ENCODE measurements around the gene KDM4D.
A peak's percentile ranks its signal among the peaks of the same experiment; 100 is the strongest.

The KDM4D gene

DNA sequence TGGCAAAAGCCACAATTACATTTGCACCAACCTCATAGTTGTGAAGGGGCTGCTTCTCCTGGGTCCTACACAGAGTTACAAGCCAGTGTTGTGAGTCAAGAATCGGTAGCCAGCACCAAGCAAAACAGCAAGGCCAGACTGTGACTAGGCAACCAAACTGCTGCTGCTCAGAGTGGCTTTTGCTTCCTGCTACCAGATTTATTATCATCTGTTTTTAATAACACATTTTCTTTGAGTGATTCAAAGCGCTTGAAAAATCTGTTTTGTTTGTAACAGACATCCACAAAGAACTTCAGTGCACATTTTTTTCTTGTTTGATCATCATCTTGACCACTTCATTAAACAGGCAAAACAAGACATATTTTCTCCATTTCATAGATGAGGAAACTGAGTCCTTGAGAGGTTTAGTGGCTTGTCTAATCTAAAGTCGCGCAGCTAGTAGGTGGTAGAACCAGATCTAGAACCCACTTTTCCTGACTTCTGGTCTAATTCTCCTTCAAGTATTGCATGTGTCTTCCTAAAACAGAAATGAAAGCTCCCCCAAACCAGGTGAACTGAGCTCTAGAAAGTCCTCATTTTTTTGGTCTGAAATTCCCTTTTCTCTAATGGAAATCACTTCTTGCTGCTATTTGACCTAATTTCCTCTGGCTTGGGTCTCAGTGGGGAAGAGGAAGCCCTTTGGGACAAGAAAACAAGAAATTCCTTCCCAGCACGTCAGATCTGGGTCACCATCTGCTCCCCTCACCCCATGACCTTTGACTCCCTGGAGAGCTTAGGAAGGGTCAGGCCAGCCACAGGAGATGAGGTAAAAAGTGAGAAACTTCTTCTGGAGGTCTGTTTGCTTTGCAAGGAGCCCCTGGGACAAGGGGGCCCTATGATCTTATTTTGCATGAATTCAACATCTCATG is 40.0 kb upstream of the KDM4D start:
- Histone ChIP-seq H3K27me3 (ENCODE audit: insufficient read depth, low read length) (no peaks in the 10 kb centered on the region), H2AFZ (ENCODE audit: low read length, unreplicated experiment) (no peak overlapping the region), H3K79me2 (ENCODE audit: control insufficient read depth, insufficient read depth, low read length, unreplicated experiment) (no peaks in the 10 kb centered on the region), H3K4me1 (ENCODE audit: control insufficient read depth, insufficient read depth, low read length, unreplicated experiment) (peaks cover 44% of the 10 kb centered on the region), H3K27ac (ENCODE audit: low read depth, low read length) (peak overlapping the region; percentile 85), H3K4me3 (ENCODE audit: low read depth, low read length) (peak overlapping the region; percentile 10; the same call in 1 of the 2 replicates), H3K36me3 (ENCODE audit: insufficient read depth, low read length) (no peaks in the 10 kb centered on the region)

DNA sequence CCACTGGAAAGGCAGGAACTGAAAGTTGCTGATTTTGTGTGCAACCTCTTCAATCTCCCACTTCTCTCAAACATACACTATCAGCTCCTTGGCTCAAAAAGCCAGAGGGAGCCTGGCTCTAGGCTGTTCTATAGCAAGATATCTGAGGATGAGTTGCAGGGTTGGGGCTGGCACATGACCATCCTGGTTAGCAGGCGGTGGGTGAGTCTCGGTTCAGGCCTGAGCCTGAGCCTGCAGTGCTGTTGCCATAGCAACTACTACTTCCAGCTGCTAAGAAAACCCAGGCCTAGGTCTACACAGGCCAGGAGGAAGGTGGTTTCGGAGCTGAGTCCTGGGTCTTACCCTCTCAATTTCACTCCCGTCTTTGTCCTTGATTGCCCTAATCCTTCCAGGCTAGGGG is 39.1 kb upstream of the KDM4D start:
- Histone ChIP-seq H3K79me2 (ENCODE audit: control insufficient read depth, insufficient read depth, low read length, unreplicated experiment) (no peaks in the 10 kb centered on the region), H3K36me3 (ENCODE audit: insufficient read depth, low read length) (no peaks in the 10 kb centered on the region), H3K27me3 (ENCODE audit: insufficient read depth, low read length) (no peaks in the 10 kb centered on the region), H2AFZ (ENCODE audit: low read length, unreplicated experiment) (no peak overlapping the region), H3K27ac (ENCODE audit: low read depth, low read length) (peak overlapping the region; percentile 85), H3K4me3 (ENCODE audit: low read depth, low read length) (no peak overlapping the region), H3K4me1 (ENCODE audit: control insufficient read depth, insufficient read depth, low read length, unreplicated experiment) (peaks cover 46% of the 10 kb centered on the region)

DNA sequence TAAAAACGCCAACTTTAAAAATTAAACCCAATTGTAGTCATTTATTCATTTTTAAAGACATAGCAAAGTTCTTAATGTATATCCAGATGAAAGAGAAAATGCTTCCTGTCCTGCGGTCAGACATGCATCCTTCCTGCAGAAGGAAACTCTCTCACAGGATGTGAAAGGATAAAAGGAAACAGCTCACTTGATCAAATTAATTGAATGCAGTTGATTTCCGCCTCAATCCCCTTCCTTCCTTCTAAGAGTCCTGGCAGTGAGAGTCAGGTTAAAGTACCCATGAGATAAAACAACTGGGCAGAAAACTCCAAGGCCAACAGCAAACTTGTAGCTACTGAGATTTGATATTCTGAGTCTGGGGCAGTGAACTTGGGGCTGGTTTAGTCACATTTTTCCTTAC is 38.7 kb upstream of the KDM4D start:
- no peak overlapping the region for H3K4me3 ChIP-seq (ENCODE audit: low read depth, low read length)
- no peaks in the 10 kb centered on the region for H3K27me3 ChIP-seq (ENCODE audit: insufficient read depth, low read length)
- H2AFZ ChIP-seq (ENCODE audit: low read length, unreplicated experiment), result no peak overlapping the region
- H3K4me1 ChIP-seq (ENCODE audit: control insufficient read depth, insufficient read depth, low read length, unreplicated experiment), result peaks cover 46% of the 10 kb centered on the region
- H3K36me3 ChIP-seq (ENCODE audit: insufficient read depth, low read length), result no peaks in the 10 kb centered on the region
- H3K27ac ChIP-seq (ENCODE audit: low read depth, low read length), result peak overlapping the region; percentile 85
- no peaks in the 10 kb centered on the region for H3K79me2 ChIP-seq (ENCODE audit: control insufficient read depth, insufficient read depth, low read length, unreplicated experiment)

DNA sequence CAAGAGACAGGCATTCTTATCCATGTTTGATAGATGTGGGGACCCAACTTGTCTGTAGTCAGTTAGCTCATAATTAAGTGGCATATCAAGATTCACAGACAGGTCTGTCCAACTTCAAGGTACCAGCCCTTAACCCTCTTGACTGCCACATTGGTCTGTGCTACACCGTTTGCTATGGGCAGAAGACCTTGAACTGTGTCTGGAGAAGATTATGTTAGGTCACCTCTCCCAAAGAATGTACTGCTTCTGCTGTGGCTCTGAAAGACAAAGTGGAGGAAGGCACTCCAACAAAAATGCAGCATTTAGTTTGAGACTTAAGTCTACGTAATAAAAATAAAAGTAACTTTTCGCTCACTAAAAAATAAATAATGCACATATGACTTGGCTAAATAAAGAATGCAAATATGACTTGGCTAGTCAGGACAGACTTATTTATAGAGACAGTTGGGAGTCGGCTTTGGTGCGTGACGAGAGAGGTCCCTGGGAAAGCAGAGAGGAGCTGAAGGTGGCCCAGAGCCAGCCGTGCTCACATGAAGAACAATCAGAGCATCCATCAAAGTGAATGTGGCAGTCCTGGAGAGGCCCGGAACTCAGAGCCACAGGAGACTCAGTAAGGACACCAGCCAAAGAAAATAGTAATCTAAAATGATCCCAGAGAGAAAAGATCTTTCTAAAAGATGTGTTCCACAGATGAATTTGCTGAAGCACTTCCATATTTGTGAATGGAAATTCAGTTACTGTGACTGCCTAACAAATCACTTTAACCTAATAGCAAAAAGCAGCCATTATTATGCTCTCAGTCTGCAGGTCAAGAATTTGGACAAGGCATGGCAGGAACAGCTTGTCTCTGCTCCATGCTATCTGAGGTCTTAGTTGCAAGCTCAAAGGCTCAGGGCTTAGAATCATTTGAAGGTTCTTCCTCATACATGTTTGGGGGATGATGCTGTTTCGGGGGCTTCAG is 35.1 kb upstream of the KDM4D start:
- no peak overlapping the region for H2AFZ ChIP-seq (ENCODE audit: low read length, unreplicated experiment)

DNA sequence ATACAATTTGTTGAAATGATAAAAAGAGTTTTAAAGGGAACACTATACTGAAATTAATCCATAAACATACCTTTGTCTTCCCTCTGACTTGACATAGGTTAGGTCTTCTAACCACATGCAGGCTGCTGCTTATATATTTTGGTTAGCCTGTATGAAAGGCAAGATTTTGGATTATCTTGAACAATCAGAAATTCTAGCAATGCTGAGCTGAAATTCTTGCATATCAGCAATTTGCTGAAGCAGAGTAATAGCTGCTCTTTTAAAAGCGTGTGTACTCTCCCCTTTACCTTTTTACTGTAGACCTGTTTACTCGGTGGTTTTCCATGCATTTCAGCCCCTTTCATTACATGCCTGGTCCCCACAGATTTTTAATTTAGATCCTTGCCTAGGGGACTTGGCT is 34.2 kb upstream of the KDM4D start:
- H3K27me3 ChIP-seq (ENCODE audit: insufficient read depth, low read length), result no peaks in the 10 kb centered on the region
- H3K4me3 ChIP-seq (ENCODE audit: low read depth, low read length), result no peak overlapping the region
- no peak overlapping the region for H2AFZ ChIP-seq (ENCODE audit: low read length, unreplicated experiment)
- H3K4me1 ChIP-seq (ENCODE audit: control insufficient read depth, insufficient read depth, low read length, unreplicated experiment), result peaks cover 32% of the 10 kb centered on the region
- H3K79me2 ChIP-seq (ENCODE audit: control insufficient read depth, insufficient read depth, low read length, unreplicated experiment), result no peaks in the 10 kb centered on the region
- no peaks in the 10 kb centered on the region for H3K36me3 ChIP-seq (ENCODE audit: insufficient read depth, low read length)
- H3K27ac ChIP-seq (ENCODE audit: low read depth, low read length), result peak overlapping the region; percentile 79; the same call in 1 of the 2 replicates

More for the DNA sequence above, 35.1 kb upstream of the KDM4D start:
- H3K4me3 ChIP-seq (ENCODE audit: low read depth, low read length), result peak overlapping the region; percentile 22; the same call in 1 of the 2 replicates
- H3K36me3 ChIP-seq (ENCODE audit: insufficient read depth, low read length), result no peaks in the 10 kb centered on the region
- peak overlapping the region; percentile 79 for H3K27ac ChIP-seq (ENCODE audit: low read depth, low read length)
- no peaks in the 10 kb centered on the region for H3K79me2 ChIP-seq (ENCODE audit: control insufficient read depth, insufficient read depth, low read length, unreplicated experiment)
- H3K27me3 ChIP-seq (ENCODE audit: insufficient read depth, low read length), result no peaks in the 10 kb centered on the region
- H3K4me1 ChIP-seq (ENCODE audit: control insufficient read depth, insufficient read depth, low read length, unreplicated experiment), result peaks cover 42% of the 10 kb centered on the region

DNA sequence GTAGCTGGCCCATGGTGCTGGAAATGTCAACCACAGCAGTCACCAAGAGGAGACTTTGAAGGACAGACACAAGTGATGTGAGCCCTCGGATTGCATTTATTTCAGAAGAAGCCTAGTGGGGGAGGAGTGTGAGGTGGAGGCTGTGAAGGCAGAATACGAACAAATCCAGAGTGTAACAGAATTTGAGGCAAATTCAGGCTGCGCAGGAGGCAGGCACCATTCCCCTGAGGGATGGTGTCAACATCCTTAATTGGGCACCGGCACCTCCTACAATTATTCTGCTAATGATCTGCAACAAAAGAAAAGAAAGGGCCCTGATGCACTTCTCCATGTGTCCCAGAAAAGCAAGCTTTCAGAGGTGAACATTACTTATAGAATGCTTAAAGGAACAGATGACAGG is 32.4 kb upstream of the KDM4D start:
- no peaks in the 10 kb centered on the region for H3K27me3 ChIP-seq (ENCODE audit: insufficient read depth, low read length)
- peaks cover 18% of the 10 kb centered on the region for H3K4me1 ChIP-seq (ENCODE audit: control insufficient read depth, insufficient read depth, low read length, unreplicated experiment)

DNA sequence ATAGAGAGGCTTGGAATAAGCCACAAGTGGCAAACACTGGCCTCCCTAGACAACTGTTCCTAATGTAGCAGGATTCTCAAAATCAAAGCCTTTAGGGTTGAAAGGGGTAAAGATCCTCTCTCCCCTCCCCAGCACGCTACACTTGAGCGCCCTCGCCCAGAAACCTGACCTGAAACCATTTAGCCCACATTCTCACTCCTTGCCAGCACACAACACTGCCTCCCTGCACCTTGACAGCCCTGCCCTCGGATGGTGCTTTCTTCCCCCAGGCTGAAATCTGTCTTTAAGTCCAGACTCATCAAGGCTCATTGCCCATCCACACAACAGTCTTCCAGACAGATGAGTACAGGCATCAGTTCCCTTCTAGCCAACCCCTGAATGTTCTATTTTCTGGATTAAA is 26.7 kb upstream of the KDM4D start:
- Histone ChIP-seq H3K36me3 (ENCODE audit: insufficient read depth, low read length) (no peaks in the 10 kb centered on the region), H2AFZ (ENCODE audit: low read length, unreplicated experiment) (no peak overlapping the region), H3K27ac (ENCODE audit: low read depth, low read length) (no peak overlapping the region), H3K27me3 (ENCODE audit: insufficient read depth, low read length) (no peaks in the 10 kb centered on the region), H3K4me3 (ENCODE audit: low read depth, low read length) (no peak overlapping the region), H3K79me2 (ENCODE audit: control insufficient read depth, insufficient read depth, low read length, unreplicated experiment) (no peaks in the 10 kb centered on the region), H3K4me1 (ENCODE audit: control insufficient read depth, insufficient read depth, low read length, unreplicated experiment) (no peaks in the 10 kb centered on the region)

More for the DNA sequence above, 32.4 kb upstream of the KDM4D start:
- Histone ChIP-seq H3K4me3 (ENCODE audit: low read depth, low read length) (no peak overlapping the region), H3K27ac (ENCODE audit: low read depth, low read length) (no peak overlapping the region), H3K79me2 (ENCODE audit: control insufficient read depth, insufficient read depth, low read length, unreplicated experiment) (no peaks in the 10 kb centered on the region), H3K36me3 (ENCODE audit: insufficient read depth, low read length) (no peaks in the 10 kb centered on the region), H2AFZ (ENCODE audit: low read length, unreplicated experiment) (no peak overlapping the region)

DNA sequence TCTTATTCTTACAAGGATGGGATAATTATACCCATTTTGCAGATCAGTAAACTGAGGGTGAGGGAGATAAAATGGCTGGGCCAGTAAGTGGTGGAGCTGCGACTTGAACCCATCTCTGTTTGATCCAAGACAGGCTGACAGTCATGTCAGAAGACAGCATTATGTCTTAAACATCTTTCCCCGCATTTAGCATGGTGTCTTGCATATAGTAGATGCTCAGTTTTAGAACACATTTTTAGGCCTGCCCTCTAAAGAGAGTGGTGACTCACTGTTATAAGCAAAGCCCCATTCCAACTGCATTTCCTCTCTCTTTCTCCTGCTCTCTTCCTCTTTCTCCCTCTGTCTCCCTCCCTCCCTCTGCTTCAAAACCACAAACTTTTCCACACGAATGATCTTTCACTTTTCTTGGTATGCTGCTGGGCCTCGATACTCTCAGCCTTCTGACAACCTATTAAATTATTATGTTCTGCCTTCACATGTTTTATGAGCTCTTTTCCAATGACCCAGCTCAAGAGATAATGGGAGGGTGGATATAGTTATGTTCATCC is 25.4 kb upstream of the KDM4D start:
- Histone ChIP-seq H3K27ac (ENCODE audit: low read depth, low read length) (no peak overlapping the region), H3K27me3 (ENCODE audit: insufficient read depth, low read length) (no peaks in the 10 kb centered on the region), H2AFZ (ENCODE audit: low read length, unreplicated experiment) (peak overlapping the region; percentile 15)

DNA sequence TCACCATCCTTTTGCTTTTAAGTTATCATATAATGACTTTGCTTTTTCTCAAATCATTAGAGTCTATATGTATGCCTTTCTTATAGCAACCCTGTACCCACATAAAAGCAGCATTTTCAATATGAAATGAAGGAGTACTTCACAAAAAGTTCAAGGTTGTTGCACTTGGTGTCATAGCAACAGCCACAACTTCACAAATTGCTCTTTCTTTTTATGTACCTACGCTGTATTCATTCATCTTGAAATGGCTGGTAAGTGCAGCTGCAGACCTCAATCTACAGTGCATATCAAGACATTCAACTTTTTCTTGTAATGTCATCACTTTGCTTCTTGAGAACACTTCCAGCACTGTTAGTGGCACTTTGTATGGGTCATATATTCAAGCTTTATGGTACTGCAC is 18.8 kb upstream of the KDM4D start:
- Histone ChIP-seq H2AFZ (ENCODE audit: low read length, unreplicated experiment) (no peak overlapping the region), H3K36me3 (ENCODE audit: insufficient read depth, low read length) (no peaks in the 10 kb centered on the region), H3K27ac (ENCODE audit: low read depth, low read length) (no peak overlapping the region), H3K27me3 (ENCODE audit: insufficient read depth, low read length) (no peaks in the 10 kb centered on the region), H3K79me2 (ENCODE audit: control insufficient read depth, insufficient read depth, low read length, unreplicated experiment) (no peaks in the 10 kb centered on the region), H3K4me3 (ENCODE audit: low read depth, low read length) (no peak overlapping the region), H3K4me1 (ENCODE audit: control insufficient read depth, insufficient read depth, low read length, unreplicated experiment) (peaks cover 11% of the 10 kb centered on the region)

More for the DNA sequence above, 25.4 kb upstream of the KDM4D start:
- no peaks in the 10 kb centered on the region for H3K4me1 ChIP-seq (ENCODE audit: control insufficient read depth, insufficient read depth, low read length, unreplicated experiment)
- H3K36me3 ChIP-seq (ENCODE audit: insufficient read depth, low read length), result no peaks in the 10 kb centered on the region
- no peak overlapping the region for H3K4me3 ChIP-seq (ENCODE audit: low read depth, low read length)
- no peaks in the 10 kb centered on the region for H3K79me2 ChIP-seq (ENCODE audit: control insufficient read depth, insufficient read depth, low read length, unreplicated experiment)

DNA sequence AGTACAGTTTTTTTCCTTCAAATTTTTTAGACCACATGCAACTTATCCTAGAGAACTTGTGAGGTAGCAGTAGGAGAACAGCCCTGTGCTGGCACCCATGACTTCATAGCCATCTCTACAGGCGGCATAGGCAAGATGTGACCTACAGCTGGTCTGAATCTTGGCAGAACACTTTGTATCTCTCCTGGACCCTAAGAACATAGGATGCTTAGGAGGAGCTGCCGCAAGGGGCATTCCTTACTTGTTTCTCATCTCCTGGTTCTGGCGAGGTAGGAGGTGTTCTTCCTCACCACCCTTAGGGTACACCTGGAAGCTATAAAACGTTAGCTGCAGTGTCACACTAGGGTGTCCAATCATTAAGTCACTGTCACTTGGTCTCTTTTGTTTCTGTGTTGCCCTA is 16.5 kb upstream of the KDM4D start:
- no peak overlapping the region for H3K4me3 ChIP-seq (ENCODE audit: low read depth, low read length)
- no peak overlapping the region for H3K27ac ChIP-seq (ENCODE audit: low read depth, low read length)
- H3K36me3 ChIP-seq (ENCODE audit: insufficient read depth, low read length), result no peaks in the 10 kb centered on the region
- H3K4me1 ChIP-seq (ENCODE audit: control insufficient read depth, insufficient read depth, low read length, unreplicated experiment), result peaks cover 11% of the 10 kb centered on the region
- no peak overlapping the region for H2AFZ ChIP-seq (ENCODE audit: low read length, unreplicated experiment)
- H3K27me3 ChIP-seq (ENCODE audit: insufficient read depth, low read length), result no peaks in the 10 kb centered on the region
- no peaks in the 10 kb centered on the region for H3K79me2 ChIP-seq (ENCODE audit: control insufficient read depth, insufficient read depth, low read length, unreplicated experiment)
